Mesendoderm (in vitro differentiated cells): ENCODE results near the gene FRMPD4.

Experiments used
- DNase-seq: peaks from one replicate; pipeline ENCODE4 v3.0.0; 2013
- H2AK5ac ChIP-seq: 2 replicates; pipeline ENCODE4 v1.6.1; 2013; ENCODE audit warnings: low read length, inconsistent platforms
- H2BK120ac ChIP-seq: 2 replicates; pipeline ENCODE4 v1.6.1; 2013; ENCODE audit warnings: low read depth, mild to moderate bottlenecking, low read length, moderate library complexity, mixed read lengths
- H2BK15ac ChIP-seq: replicated peaks from 2 replicates; pipeline ENCODE4 v1.6.1; 2013; ENCODE audit warnings: low read depth, mild to moderate bottlenecking, moderate library complexity
- H2BK5ac ChIP-seq: 2 replicates; pipeline ENCODE4 v1.6.1; 2013; ENCODE audit warnings: low read length, inconsistent platforms
- H3K18ac ChIP-seq: 2 replicates; pipeline ENCODE4 v1.6.1; 2013; ENCODE audit warnings: mild to moderate bottlenecking, low read length, mixed read lengths
- H3K23ac ChIP-seq: one replicate; pipeline ENCODE4 v1.6.1; 2013; ENCODE audit warnings: low read length
- H3K27ac ChIP-seq: 2 replicates; pipeline ENCODE4 v1.5.1; 2013; ENCODE audit warnings: low read depth, mild to moderate bottlenecking, inconsistent platforms, low read length, moderate library complexity
- H3K27me3 ChIP-seq: 2 replicates; pipeline ENCODE4 v1.6.1; 2013; ENCODE audit warnings: low read length, control low read depth, mild to moderate bottlenecking, inconsistent platforms; ENCODE audit not compliant: insufficient read depth, poor library complexity
- H3K36me3 ChIP-seq: 2 replicates; pipeline ENCODE4 v1.6.1; 2013; ENCODE audit warnings: low read length, inconsistent platforms; ENCODE audit not compliant: control insufficient read depth, insufficient read depth
- H3K4ac ChIP-seq: one replicate; pipeline ENCODE4 v1.6.1; 2013; ENCODE audit warnings: low read depth, mild to moderate bottlenecking, low read length, moderate library complexity
- H3K4me1 ChIP-seq: 2 replicates; pipeline ENCODE4 v1.6.1; 2013; ENCODE audit warnings: low read depth, low read length, inconsistent platforms; ENCODE audit not compliant: control insufficient read depth
- H3K4me2 ChIP-seq: 2 replicates; pipeline ENCODE4 v1.6.1; 2013; ENCODE audit warnings: low read length
- H3K4me3 ChIP-seq: 2 replicates; pipeline ENCODE4 v1.5.1; 2013; ENCODE audit warnings: mild to moderate bottlenecking, low read length
- H3K56ac ChIP-seq: one replicate; pipeline ENCODE4 v1.6.1; 2013; ENCODE audit warnings: low read length
- H3K79me1 ChIP-seq: 2 replicates; pipeline ENCODE4 v1.6.1; 2013; ENCODE audit warnings: low read length, inconsistent platforms
- H3K79me2 ChIP-seq: 2 replicates; pipeline ENCODE4 v1.6.1; 2013; ENCODE audit warnings: mild to moderate bottlenecking, low read length; ENCODE audit not compliant: control insufficient read depth, insufficient read depth
- H3K9ac ChIP-seq: 2 replicates; pipeline ENCODE4 v1.6.1; 2013; ENCODE audit warnings: low read length, inconsistent platforms
- H4K5ac ChIP-seq: one replicate; pipeline ENCODE4 v1.6.1; 2013; ENCODE audit warnings: low read length
- H4K8ac ChIP-seq: one replicate; pipeline ENCODE4 v1.6.1; 2013; ENCODE audit warnings: low read depth, mild to moderate bottlenecking, control low read depth, low read length, moderate library complexity
- WGBS: extraction: QIAGEN DNeasy Blood & Tissue Kit; methylation state at CpG from one replicate; pipeline ENCODE4 v1.1.7; 2013; ENCODE audit warnings: low lambda C conversion rate, missing lambda C conversion rate; ENCODE audit not compliant: insufficient coverage; ENCODE audit errors: extremely low coverage; 5-methylcytosine and 5-hydroxymethylcytosine counted together

Gene FRMPD4

GRCh38 chrX:12647230-12647629 lies 509.0 kb downstream of the FRMPD4 start:
- H2AK5ac ChIP-seq = no peak overlapping the region
- H3K4me3 ChIP-seq = no peak overlapping the region
- no peak overlapping the region for H3K27ac ChIP-seq
- no peak overlapping the region for H3K18ac ChIP-seq
- no peaks in the 10 kb centered on the region for H3K27me3 ChIP-seq
- H2BK120ac ChIP-seq = no peak overlapping the region
- H3K79me1 ChIP-seq = no peaks in the 10 kb centered on the region
- H4K5ac ChIP-seq = no peak overlapping the region
- H3K56ac ChIP-seq = no peak overlapping the region
- H3K23ac ChIP-seq = no peak overlapping the region
- H3K79me2 ChIP-seq = no peaks in the 10 kb centered on the region
- H2BK5ac ChIP-seq = no peak overlapping the region
- H2BK15ac ChIP-seq = no peak overlapping the region
- no peaks in the 10 kb centered on the region for H3K4me1 ChIP-seq
- no peak for DNase-seq
- H3K9ac ChIP-seq = no peak overlapping the region
- no peak overlapping the region for H3K4ac ChIP-seq
- WGBS = no CpG with 5 or more reads among the region's 1 CpG
- no peak overlapping the region for H3K4me2 ChIP-seq
- no peak overlapping the region for H4K8ac ChIP-seq
- H3K36me3 ChIP-seq = no peaks in the 10 kb centered on the region

GRCh38 chrX:12648995-12649394 lies 510.7 kb downstream of the FRMPD4 start:
- no peak overlapping the region for H3K27ac ChIP-seq
- no peaks in the 10 kb centered on the region for H3K79me2 ChIP-seq
- H2BK5ac ChIP-seq = no peak overlapping the region
- no peak overlapping the region for H3K23ac ChIP-seq
- no peak overlapping the region for H3K56ac ChIP-seq
- no peak for DNase-seq
- WGBS = no CpG with 5 or more reads among the region's 5 CpGs
- H3K4me1 ChIP-seq = no peaks in the 10 kb centered on the region
- H3K4ac ChIP-seq = no peak overlapping the region
- no peaks in the 10 kb centered on the region for H3K27me3 ChIP-seq
- H4K8ac ChIP-seq = no peak overlapping the region
- H3K79me1 ChIP-seq = no peaks in the 10 kb centered on the region
- no peak overlapping the region for H3K9ac ChIP-seq
- no peaks in the 10 kb centered on the region for H3K36me3 ChIP-seq
- H2AK5ac ChIP-seq = no peak overlapping the region
- H4K5ac ChIP-seq = no peak overlapping the region
- H3K18ac ChIP-seq = no peak overlapping the region
- no peak overlapping the region for H2BK120ac ChIP-seq
- no peak overlapping the region for H3K4me2 ChIP-seq
- H3K4me3 ChIP-seq = no peak overlapping the region
- no peak overlapping the region for H2BK15ac ChIP-seq

GRCh38 chrX:12657433-12657832 lies 519.2 kb downstream of the FRMPD4 start:
- Histone ChIP-seq H3K79me2 (no peaks in the 10 kb centered on the region), H3K36me3 (no peaks in the 10 kb centered on the region), H2BK5ac (no peak overlapping the region), H2AK5ac (no peak overlapping the region), H3K18ac (no peak overlapping the region), H4K8ac (no peak overlapping the region), H3K4ac (no peak overlapping the region), H3K27ac (no peak overlapping the region), H2BK15ac (no peak overlapping the region), H3K79me1 (no peaks in the 10 kb centered on the region), H2BK120ac (no peak overlapping the region), H3K23ac (no peak overlapping the region), H3K27me3 (no peaks in the 10 kb centered on the region), H4K5ac (no peak overlapping the region), H3K4me2 (no peak overlapping the region), H3K9ac (no peak overlapping the region), H3K4me1 (no peaks in the 10 kb centered on the region), H3K56ac (no peak overlapping the region), H3K4me3 (no peak overlapping the region)
- no peak for DNase-seq
- no CpG with 5 or more reads among the region's 1 CpG for WGBS

- WGBS = no CpG with 5 or more reads among the region's 1 CpG
- Histone ChIP-seq H3K4me3 (no peak overlapping the region), H3K79me2 (no peaks in the 10 kb centered on the region), H3K4me2 (no peak overlapping the region), H2BK120ac (no peak overlapping the region), H4K8ac (no peak overlapping the region), H4K5ac (no peak overlapping the region), H3K9ac (no peak overlapping the region), H3K27ac (no peak overlapping the region), H3K18ac (no peak overlapping the region), H3K23ac (no peak overlapping the region), H2AK5ac (no peak overlapping the region), H3K4me1 (no peaks in the 10 kb centered on the region), H3K27me3 (no peaks in the 10 kb centered on the region), H3K36me3 (no peaks in the 10 kb centered on the region), H2BK15ac (no peak overlapping the region), H2BK5ac (no peak overlapping the region), H3K56ac (no peak overlapping the region), H3K4ac (no peak overlapping the region), H3K79me1 (no peaks in the 10 kb centered on the region)
- no peak for DNase-seq
Observed at GRCh38 chrX:12657881-12658280, 519.6 kb downstream of the FRMPD4 start.

- Histone ChIP-seq H4K5ac (no peak overlapping the region), H3K27ac (no peak overlapping the region), H3K18ac (no peak overlapping the region), H3K23ac (no peak overlapping the region), H3K79me2 (no peaks in the 10 kb centered on the region), H2AK5ac (no peak overlapping the region), H3K79me1 (no peaks in the 10 kb centered on the region), H3K4me2 (no peak overlapping the region), H3K9ac (no peak overlapping the region), H3K56ac (no peak overlapping the region), H3K27me3 (no peaks in the 10 kb centered on the region), H3K4me3 (no peak overlapping the region), H3K4ac (no peak overlapping the region), H2BK5ac (no peak overlapping the region), H3K36me3 (no peaks in the 10 kb centered on the region), H4K8ac (no peak overlapping the region), H2BK120ac (no peak overlapping the region), H2BK15ac (no peak overlapping the region), H3K4me1 (no peaks in the 10 kb centered on the region)
- no peak for DNase-seq
- WGBS = no CpG with 5 or more reads among the region's 2 CpGs
Observed at GRCh38 chrX:12661464-12661863, 523.2 kb downstream of the FRMPD4 start.

- no peak for DNase-seq
- Histone ChIP-seq H3K4me1 (no peaks in the 10 kb centered on the region), H3K79me1 (no peaks in the 10 kb centered on the region), H3K4me2 (no peak overlapping the region), H2AK5ac (no peak overlapping the region), H4K8ac (no peak overlapping the region), H2BK5ac (no peak overlapping the region), H2BK15ac (no peak overlapping the region), H3K4ac (no peak overlapping the region), H3K56ac (no peak overlapping the region), H3K23ac (no peak overlapping the region), H3K18ac (no peak overlapping the region), H3K4me3 (no peak overlapping the region), H3K79me2 (no peaks in the 10 kb centered on the region), H3K27me3 (no peaks in the 10 kb centered on the region), H3K36me3 (no peaks in the 10 kb centered on the region), H3K9ac (no peak overlapping the region), H2BK120ac (no peak overlapping the region), H3K27ac (no peak overlapping the region), H4K5ac (no peak overlapping the region)
- no CpG with 5 or more reads among the region's 3 CpGs for WGBS
Observed at GRCh38 chrX:12672367-12673106, 534.3 kb downstream of the FRMPD4 start.
